Choroid plexus epithelial cell (primary cell): ENCODE data around the gene NPAT.
"Not testable (repeated sequence)": the region's sequence is repeated elsewhere in the genome, so short reads cannot be mapped to it uniquely, and the experiment has no call there.

ENCODE experiments used
- DNase-seq: peaks from one replicate; pipeline ENCODE4 v3.0.0-alpha.2; 2010; ENCODE audit warnings: low read depth
- H3K4me3 ChIP-seq: 2 replicates; pipeline ENCODE4 v1.5.1; 2011; ENCODE audit warnings: low read depth, mild to moderate bottlenecking, control low read depth, low read length, moderate library complexity
- TF ChIP-seq, protein P1 (sequence below): conservative IDR thresholded peaks from 2 replicates; pipeline ENCODE4 v1.5.1; 2011; ENCODE audit warnings: low read depth, mild to moderate bottlenecking, control low read depth, inconsistent platforms, low read length, moderate library complexity

NPAT gene

DNA sequence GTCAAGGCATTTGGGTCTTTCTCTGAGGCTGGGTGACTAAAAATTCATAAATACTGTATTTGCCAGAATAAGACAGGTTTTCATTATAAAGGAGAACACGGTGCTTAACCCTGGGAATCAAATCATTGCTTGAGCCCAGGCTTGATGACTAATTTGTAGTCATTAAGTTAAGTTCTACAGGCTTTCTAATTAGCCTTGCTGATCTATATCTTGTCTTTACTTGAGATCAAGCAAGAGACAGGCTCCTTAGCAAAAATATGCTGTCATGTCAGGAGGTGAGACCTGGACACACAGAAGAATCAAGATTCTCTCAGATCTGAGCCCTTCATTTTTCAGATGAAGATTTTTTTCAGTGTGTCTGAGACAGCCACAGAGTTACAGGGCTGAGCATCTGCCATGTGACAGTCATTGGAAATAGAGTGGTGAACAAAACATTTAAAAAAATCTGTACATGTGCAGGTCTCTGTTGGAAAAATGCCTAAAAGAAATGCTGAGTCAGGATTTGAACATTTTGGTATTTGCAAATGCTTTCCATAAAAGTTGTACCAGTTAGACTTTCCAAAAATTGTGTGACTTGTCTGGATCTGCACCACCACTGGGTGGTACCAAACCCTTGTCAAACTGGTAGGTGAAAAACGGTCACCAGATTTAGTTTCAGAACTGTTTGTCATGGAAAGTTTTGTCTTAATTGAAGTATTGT, 86.4 kb downstream of the NPAT start:
- H3K4me3 ChIP-seq, result no peak overlapping the region
- TF ChIP-seq, protein P1, sequence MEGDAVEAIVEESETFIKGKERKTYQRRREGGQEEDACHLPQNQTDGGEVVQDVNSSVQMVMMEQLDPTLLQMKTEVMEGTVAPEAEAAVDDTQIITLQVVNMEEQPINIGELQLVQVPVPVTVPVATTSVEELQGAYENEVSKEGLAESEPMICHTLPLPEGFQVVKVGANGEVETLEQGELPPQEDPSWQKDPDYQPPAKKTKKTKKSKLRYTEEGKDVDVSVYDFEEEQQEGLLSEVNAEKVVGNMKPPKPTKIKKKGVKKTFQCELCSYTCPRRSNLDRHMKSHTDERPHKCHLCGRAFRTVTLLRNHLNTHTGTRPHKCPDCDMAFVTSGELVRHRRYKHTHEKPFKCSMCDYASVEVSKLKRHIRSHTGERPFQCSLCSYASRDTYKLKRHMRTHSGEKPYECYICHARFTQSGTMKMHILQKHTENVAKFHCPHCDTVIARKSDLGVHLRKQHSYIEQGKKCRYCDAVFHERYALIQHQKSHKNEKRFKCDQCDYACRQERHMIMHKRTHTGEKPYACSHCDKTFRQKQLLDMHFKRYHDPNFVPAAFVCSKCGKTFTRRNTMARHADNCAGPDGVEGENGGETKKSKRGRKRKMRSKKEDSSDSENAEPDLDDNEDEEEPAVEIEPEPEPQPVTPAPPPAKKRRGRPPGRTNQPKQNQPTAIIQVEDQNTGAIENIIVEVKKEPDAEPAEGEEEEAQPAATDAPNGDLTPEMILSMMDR, result peak; percentile 32
- DNase-seq, result peak; percentile 55

DNA sequence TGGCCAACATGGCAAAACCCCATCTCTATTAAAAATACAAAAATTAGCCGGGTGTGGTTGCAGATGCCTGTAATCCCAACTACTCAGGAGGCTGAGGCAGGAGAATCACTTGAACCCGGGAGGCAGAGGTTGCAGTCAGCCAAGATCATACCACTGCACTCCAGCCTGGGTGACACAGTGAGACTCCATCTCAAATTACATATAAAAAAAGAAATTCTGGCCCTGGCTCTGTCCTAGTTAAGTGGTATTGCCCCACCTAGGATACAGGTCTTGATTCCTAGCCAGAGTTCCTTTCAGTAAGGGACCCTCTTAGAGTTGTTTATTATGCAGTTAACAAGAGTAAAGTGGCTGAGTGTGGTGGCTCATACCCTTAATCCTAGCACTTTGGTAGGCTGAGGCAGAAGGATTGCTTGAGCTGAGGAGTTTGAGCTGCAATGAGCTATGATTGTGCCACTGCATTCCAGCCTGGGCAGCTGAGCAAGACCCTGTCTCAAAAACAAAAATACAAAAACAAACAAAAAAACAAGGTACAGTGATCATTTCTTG, 89.4 kb downstream of the NPAT start:
- not testable (repeated sequence) for DNase-seq, H3K4me3 ChIP-seq

DNA sequence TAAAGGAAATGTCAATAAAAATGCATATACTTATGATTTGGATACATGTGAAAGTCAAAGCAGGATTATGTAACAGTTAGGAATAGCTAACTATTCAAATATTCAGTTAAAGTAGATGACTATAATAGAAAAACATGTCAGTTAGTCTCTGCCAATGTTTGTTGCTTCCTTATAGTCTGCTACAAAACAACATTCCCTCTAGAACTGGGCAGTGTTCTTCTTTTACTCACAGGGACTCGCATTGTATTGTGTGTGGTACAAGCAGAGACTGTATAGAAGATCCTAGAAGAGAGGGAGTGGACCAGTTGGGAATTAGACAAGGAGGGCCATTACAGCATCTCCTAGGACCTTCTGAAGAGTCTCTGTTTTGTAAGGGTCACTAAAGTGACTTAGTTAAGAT, 90.4 kb downstream of the NPAT start:
- no peak overlapping the region for H3K4me3 ChIP-seq
- DNase-seq, result no peak

DNA sequence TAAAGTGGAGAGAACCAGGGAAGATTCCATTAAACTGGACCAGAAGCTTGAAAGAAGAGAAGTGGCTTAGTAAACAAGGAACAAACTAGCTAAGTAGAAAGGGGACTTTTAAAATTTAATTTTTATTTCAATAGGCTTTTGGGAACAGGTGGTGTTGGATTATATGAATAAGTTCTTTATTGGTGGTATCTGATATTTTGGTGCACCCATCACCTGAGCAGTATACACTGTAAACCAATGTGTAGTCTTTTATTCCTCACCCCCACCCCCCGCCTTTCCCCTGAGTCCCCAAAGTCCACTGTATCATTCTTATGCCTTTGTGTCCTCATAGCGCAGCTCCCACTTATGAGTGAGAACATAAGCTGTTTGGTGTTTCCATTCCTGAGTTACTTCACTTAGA, 93.7 kb downstream of the NPAT start:
- TF ChIP-seq, protein P1, result no peak
- H3K4me3 ChIP-seq, result no peak overlapping the region
- DNase-seq, result no peak

More for the DNA sequence above, 90.4 kb downstream of the NPAT start:
- TF ChIP-seq, protein P1, result no peak

DNA sequence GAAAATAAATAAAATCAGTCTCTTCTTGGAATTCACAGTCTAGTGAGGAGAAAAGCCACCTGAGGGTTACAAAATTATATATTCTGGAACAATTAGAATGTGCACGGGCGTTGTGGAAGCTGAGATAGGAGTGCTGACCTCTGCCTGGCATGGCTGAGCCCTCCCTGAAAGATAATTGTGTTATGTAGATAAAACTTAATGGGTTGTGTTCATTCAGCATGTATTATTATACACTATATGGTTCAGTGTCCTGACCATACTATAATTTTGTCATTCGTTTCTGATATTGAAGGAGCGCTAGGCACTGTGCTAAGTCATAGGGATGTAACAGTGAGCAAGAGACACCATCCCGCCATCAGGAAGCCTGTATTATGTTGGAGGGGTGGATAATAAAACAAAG, 97.3 kb downstream of the NPAT start:
- TF ChIP-seq, protein P1, result no peak
- no peak overlapping the region for H3K4me3 ChIP-seq
- no peak for DNase-seq

DNA sequence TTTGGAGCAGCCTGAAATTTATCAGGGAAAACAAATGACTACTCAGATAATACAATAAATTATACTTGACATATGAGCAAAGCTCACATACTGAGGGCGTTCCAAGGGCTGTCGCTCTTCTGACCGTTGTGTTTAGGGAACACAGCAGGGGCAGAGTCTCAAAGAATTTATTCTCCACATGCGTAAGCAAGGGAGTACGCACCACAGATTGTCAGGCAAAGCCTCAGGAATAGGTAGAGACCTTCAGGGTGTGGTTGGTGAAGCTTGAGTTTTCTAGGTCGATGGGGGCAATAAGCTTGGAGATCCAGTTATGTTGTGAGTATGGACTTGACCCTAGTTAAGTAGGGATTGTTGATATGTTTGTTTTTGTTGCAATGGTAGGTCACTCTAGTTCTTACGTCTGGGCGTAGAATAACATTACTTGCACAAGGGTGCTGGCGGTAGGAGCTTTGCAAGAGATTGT, 100.2 kb downstream of the NPAT start:
- TF ChIP-seq, protein P1, result no peak
- H3K4me3 ChIP-seq, result peak overlapping the region; percentile 93
- DNase-seq, result peak; percentile 74

DNA sequence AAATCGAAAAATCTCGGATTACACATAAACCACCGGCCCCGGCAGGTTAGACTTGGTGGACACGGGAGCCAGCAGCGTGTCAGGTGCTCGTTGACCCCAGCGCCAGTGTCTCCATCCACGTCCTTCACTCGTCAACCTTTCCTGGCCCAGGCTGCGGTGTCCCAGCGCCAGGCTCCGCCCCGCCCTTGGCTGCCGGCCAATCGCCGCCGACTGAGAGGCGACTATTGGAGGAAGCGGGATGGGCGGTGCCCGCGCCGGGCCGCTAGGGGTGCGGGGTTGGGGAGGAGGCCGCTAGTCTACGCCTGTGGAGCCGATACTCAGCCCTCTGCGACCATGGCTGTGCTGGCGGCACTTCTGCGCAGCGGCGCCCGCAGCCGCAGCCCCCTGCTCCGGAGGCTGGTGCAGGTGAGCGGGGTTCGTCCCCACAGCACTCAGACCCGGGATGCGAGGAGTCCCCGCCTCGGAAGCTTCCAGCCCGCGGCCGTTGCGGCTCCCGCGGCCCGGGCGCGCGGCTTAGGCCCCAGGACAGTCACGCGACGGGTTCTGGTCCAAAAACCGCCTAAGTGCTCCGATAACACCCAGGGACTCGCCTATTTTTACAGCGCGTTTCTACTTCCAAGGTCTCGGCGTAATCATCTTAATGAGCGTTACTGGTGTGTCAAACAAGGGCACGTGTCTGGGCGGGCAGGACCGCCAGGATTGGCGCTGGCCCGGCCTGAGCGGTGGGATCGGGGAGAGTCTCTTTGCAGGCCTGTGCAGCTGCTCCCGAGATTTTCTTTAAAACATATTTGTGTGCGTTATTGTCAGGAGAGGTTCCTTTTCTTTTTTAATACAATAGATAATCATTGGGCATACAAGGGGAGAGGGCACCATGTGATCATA, 100.9 kb downstream of the NPAT start, which contains the start of gene ACAT1:
TSS of gene ACAT1 (plus strand) at position 294 of the 882 bp plus-strand sequence. CDS start at position 334, 40 bp downstream.
- peak; percentile 91 for DNase-seq
- TF ChIP-seq, protein P1, result peak; percentile 22
- peak within 1 kb of the TSS; percentile 93 for H3K4me3 ChIP-seq

DNA sequence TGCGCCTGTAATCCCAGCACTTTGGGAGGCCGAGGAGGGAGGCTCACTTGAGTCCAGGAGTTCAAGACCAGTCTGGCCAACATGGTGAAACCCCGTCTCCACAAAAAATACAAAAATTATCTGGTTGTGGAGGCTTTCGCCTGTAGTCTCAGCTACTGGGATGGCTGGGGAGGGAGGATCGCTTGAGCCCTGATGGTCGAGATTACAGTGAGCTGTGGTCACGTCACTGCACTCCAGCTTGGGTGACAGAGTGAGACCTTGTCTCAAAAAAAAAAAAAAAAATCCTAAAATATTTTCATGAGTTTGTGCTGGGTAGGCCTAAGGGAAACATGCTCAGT, 101.5 kb downstream of the NPAT start:
- H3K4me3 ChIP-seq, result peak overlapping the region; percentile 93
- not testable (repeated sequence) for DNase-seq
